ENCODE data around the gene ZMAT2.

DNA sequence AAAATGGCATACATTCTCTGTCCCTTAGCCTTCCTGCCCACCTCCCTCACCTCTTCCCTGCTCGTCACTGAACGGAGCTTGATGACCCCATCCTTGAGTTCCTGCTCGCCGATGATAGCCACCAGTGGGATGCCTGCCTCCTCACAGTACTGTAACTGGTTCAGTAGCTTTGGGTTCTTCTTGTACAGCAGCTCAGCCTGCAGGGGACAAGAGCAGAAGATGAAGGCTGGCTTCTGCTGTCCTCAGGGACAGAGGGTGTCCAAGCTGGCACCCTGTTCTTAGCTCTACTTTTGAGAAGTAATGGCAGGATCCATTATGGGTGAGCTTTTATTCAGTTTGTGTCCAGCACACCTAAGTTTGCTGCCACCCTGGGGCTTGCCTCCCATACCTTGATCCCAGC, 25.6 kb upstream of the ZMAT2 start:
- TF ChIP-seq FOS (IDR thresholded peaks at IDR 0.05; ENCODE audit: borderline replicate concordance, insufficient read depth, low read length) (no peak), EZH2 (IDR thresholded peaks at IDR 0.05; ENCODE audit: borderline replicate concordance, low read depth, low read length, severe bottlenecking) (no peak), POLR2A (IDR thresholded peaks at IDR 0.05; ENCODE audit: low read depth, low read length) (no peak), GATA2 (IDR thresholded peaks at IDR 0.05; ENCODE audit: insufficient read depth, insufficient read length, low read depth, low read length) (no peak), POLR2AphosphoS5 (IDR thresholded peaks at IDR 0.05; ENCODE audit: insufficient read depth, low read depth, low read length) (no peak)
- TF ChIP-seq, protein P1, sequence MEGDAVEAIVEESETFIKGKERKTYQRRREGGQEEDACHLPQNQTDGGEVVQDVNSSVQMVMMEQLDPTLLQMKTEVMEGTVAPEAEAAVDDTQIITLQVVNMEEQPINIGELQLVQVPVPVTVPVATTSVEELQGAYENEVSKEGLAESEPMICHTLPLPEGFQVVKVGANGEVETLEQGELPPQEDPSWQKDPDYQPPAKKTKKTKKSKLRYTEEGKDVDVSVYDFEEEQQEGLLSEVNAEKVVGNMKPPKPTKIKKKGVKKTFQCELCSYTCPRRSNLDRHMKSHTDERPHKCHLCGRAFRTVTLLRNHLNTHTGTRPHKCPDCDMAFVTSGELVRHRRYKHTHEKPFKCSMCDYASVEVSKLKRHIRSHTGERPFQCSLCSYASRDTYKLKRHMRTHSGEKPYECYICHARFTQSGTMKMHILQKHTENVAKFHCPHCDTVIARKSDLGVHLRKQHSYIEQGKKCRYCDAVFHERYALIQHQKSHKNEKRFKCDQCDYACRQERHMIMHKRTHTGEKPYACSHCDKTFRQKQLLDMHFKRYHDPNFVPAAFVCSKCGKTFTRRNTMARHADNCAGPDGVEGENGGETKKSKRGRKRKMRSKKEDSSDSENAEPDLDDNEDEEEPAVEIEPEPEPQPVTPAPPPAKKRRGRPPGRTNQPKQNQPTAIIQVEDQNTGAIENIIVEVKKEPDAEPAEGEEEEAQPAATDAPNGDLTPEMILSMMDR (IDR thresholded peaks at IDR 0.05; ENCODE audit: extremely low read depth in 1 of 2, insufficient read depth in 1 of 2, low read depth in 1 of 2, low read length in 2 of 2): no peak
- TF ChIP-seq, protein P2, sequence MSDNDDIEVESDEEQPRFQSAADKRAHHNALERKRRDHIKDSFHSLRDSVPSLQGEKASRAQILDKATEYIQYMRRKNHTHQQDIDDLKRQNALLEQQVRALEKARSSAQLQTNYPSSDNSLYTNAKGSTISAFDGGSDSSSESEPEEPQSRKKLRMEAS (IDR thresholded peaks at IDR 0.05; ENCODE audit: insufficient read depth, insufficient read length): no peak

Data from endothelial cell of umbilical vein (primary cell).